ENCODE results near the gene COL20A1. TPM values are rescaled to one million over a fixed set of nuclear protein-coding genes. Genes with fewer than 3 reads are reported as not detected.

The COL20A1 gene
- total and polyA plus RNA-seq, 2 of the 13 experiments (the other 11 are each of a cell fraction or from before 2014, with no cell fraction given), result not detected

- TF ChIP-seq ZNF280B (CRISPR knock-in tag; IDR thresholded peaks at IDR 0.05; ENCODE audit: borderline replicate concordance), result peak; percentile 62
- TF ChIP-seq PLSCR1 (CRISPR knock-in tag; IDR thresholded peaks at IDR 0.05; ENCODE audit: borderline replicate concordance), result no peak
- TF ChIP-seq FOXO4 (CRISPR knock-in tag; conservative IDR thresholded peaks at IDR 0.05), result no peak
- TF ChIP-seq THAP11 (CRISPR knock-in tag; IDR thresholded peaks at IDR 0.05), result 0 out of 2 replicates have a peak, but pooled peaks have one; percentile 17
- peak; percentile 64; the same call in 1 of the 2 replicates for TF ChIP-seq ZNF274 (CRISPR knock-in tag; IDR thresholded peaks at IDR 0.05)
- TF ChIP-seq ZNF740 (CRISPR knock-in tag; IDR thresholded peaks at IDR 0.05), result peak; percentile 90
- 0 out of 2 replicates have a peak, but pooled peaks have one; percentile 44 for TF ChIP-seq ZBTB42 (CRISPR knock-in tag; IDR thresholded peaks at IDR 0.05)
- 0 out of 2 replicates have a peak, but pooled peaks have one; percentile 26 for TF ChIP-seq FOXO1 (CRISPR knock-in tag; IDR thresholded peaks at IDR 0.05)
- TF ChIP-seq PAXIP1 (CRISPR knock-in tag; conservative IDR thresholded peaks at IDR 0.05), result no peak
- no peak for TF ChIP-seq DNMT1 (CRISPR knock-in tag; IDR thresholded peaks at IDR 0.05)
- TF ChIP-seq SMC3 (IDR thresholded peaks at IDR 0.05; ENCODE audit: low read length), result peak; percentile 83
- TF ChIP-seq HIVEP1 (CRISPR knock-in tag; IDR thresholded peaks at IDR 0.05), result 0 out of 2 replicates have a peak, but pooled peaks have one; percentile 3
- TF ChIP-seq MXI1 (IDR thresholded peaks at IDR 0.05; ENCODE audit: borderline replicate concordance, low read depth, low read length), result 0 out of 3 replicates have a peak, but pooled peaks have one; percentile 9
- 0 out of 2 replicates have a peak, but pooled peaks have one; percentile 52 for TF ChIP-seq ZNF546 (CRISPR knock-in tag; conservative IDR thresholded peaks at IDR 0.05)
- TF ChIP-seq ZBTB7B (CRISPR knock-in tag; IDR thresholded peaks at IDR 0.05), result peak; percentile 77; the same call in 1 of the 2 replicates
- TF ChIP-seq SP1 (IDR thresholded peaks at IDR 0.05), result no peak
- no peak for TF ChIP-seq SP1 (CRISPR knock-in tag; IDR thresholded peaks at IDR 0.05)
- TF ChIP-seq SMYD3 (CRISPR knock-in tag; IDR thresholded peaks at IDR 0.05), result no peak
- TF ChIP-seq MEIS2 (CRISPR knock-in tag; IDR thresholded peaks at IDR 0.05), result peak; percentile 74; the same call in 1 of the 2 replicates
- no peak for TF ChIP-seq ZFP41 (CRISPR knock-in tag; IDR thresholded peaks at IDR 0.05; ENCODE audit: borderline replicate concordance)
- TF ChIP-seq DMAP1 (CRISPR knock-in tag; IDR thresholded peaks at IDR 0.05), result no peak
Measured at GRCh38 chr20:63309261-63310071, 16.5 kb downstream of the COL20A1 start (continued).
